T-helper 17 cell (primary cell): ENCODE measurements around the gene ITIH5. TPM values are rescaled to one million over a fixed set of nuclear protein-coding genes. Genes with fewer than 3 reads are reported as not detected.

Experiments used
- ATAC-seq: fragments of 150-1000 bp; cut with Tn5 transposase; 2 replicates; pipeline ENCODE4 v1.10.0; 2021; ENCODE audit warnings: mild to moderate bottlenecking, moderate library complexity
- DNase-seq, 3 donors: peaks; one replicate each; pipeline versions ENCODE4 v3.0.0 to v3.0.0-alpha.2; 2020 to 2021
- H3K9me3 ChIP-seq: one replicate; pipeline ENCODE4 v1.7.0; 2013; ENCODE audit warnings: low read length, mild to moderate bottlenecking; ENCODE audit not compliant: control insufficient read depth, poor library complexity, severe bottlenecking
- H3K27ac Mint-ChIP-seq: one replicate; pipeline ENCODE4 v1.8.0; 2022; ENCODE audit warnings: mild to moderate bottlenecking, moderate library complexity, mixed read lengths
- H3K27me3 Mint-ChIP-seq: one replicate; pipeline ENCODE4 v1.8.0; 2022; ENCODE audit warnings: mixed read lengths
- H3K36me3 Mint-ChIP-seq: one replicate; pipeline ENCODE4 v1.8.0; 2022; ENCODE audit warnings: low read depth, mixed read lengths
- H3K4me1 Mint-ChIP-seq: one replicate; pipeline ENCODE4 v1.8.0; 2022; ENCODE audit warnings: mild to moderate bottlenecking, mixed read lengths
- H3K4me3 Mint-ChIP-seq: one replicate; pipeline ENCODE4 v1.8.0; 2022; ENCODE audit warnings: mild to moderate bottlenecking, moderate library complexity, mixed read lengths
- total RNA-seq, 4 donors: library from RNA in 2 of 4; stranded (reverse) in 2 of 4; gene quantifications; one replicate each; pipeline ENCODE4 v1.2.3 and lab custom pipeline; 2022 to 2026

The ITIH5 gene
- total RNA-seq, 2 donors from 2014 or later = not detected

DNA sequence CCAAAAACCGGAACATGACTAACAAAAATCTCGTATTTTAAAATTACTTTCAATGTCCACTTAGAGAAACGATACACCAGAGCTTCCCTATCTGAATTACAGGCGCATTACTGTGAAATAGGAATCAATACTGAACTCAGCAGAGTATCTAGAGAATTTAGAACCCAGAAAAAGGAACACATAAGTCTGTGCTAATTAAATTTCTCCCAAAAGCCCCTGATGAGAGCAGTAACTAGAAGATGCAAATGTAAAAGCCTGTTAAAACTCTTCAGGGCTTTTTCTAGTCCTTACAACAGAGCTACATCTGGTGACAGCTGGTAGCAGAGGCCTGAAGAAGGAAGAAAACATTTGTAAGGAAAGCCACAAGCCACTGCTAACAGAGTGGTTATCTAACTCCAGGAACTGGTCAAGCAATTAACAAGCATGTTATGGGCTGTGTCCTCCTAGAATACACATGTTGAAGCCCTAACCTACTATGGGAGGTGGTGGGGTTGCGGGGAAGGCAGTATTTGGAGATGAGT lies 24.2 kb downstream of the ITIH5 start:
- Mint-ChIP-seq H3K27me3 (peaks cover 51% of the 10 kb centered on the region), H3K27ac (no peak overlapping the region), H3K36me3 (peaks cover 2% of the 10 kb centered on the region), H3K4me1 (no peaks in the 10 kb centered on the region), H3K4me3 (no peak overlapping the region)
- ATAC-seq = no peak
- no peaks in the 10 kb centered on the region for H3K9me3 ChIP-seq
- no peak for DNase-seq

DNA sequence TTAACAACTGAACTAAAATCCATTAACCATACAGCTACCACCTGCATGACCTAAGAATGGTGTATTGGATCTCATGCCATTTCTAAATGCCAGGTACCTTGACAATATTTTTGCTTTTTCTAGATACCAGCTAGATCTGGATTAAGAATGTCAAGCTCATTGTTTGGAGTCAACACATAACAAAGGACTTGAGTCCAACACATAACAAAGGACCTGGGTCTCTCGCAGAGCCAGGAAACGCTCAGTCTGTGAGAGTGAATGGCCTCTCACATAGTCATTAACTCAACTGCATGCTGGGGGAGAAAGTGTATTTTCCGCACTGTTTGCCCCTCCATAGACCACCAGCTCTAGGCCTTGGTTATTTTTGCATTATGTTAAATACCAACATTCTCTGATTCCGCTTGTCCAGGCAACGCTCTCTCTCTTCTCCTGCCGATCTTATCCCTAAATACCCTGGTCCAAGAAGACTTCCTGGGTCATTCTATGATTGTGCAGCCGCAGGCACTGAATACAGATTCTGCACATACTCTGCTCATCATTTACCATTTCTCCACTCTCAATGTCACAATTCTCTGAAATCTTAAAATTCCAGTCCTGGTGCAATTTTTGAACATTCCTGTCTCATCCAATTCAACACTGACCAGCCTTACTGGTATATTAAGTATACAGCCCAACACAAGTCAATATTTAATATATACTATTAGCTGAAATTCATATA lies 31.2 kb downstream of the ITIH5 start:
- peaks cover 41% of the 10 kb centered on the region for H3K27me3 Mint-ChIP-seq
- no peak for DNase-seq
- no peak overlapping the region for H3K4me3 Mint-ChIP-seq
- H3K4me1 Mint-ChIP-seq = no peaks in the 10 kb centered on the region
- H3K36me3 Mint-ChIP-seq = no peaks in the 10 kb centered on the region
- no peaks in the 10 kb centered on the region for H3K9me3 ChIP-seq
- ATAC-seq = no peak
- no peak overlapping the region for H3K27ac Mint-ChIP-seq

DNA sequence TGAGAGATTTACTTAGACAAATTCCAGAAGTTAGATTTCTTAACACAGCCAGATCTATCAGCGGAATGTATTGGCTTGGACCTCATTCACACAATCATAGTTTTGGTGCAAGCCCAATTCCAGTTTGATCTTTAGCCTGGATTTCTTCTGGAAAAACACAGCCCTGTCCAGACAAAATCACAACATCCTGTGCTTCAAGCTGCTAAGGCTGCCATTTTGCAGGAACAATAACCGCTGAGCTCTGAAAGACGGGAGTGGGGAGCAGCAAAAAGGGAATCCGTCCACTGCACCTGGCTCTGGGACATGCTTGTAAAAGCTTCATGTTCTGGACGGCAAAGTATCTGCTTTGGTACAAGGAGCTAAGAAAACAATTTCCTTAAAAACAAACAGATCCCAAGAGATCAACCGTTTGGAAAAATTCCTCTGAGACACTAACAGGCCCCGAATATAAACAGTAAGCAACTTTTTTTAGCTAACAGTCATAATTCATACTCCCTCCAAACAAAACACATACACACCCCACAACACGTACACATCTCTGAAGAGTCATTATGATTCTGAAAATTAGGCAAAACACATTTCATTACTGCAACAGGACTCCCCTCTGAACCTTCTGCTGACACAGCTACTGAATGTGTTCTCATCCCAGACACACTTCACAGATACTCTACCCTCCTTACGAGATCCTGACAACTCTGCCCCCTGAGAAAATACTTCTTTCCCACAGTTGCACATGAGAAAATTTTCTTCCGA lies 32.4 kb downstream of the ITIH5 start:
- H3K36me3 Mint-ChIP-seq = no peaks in the 10 kb centered on the region
- peaks cover 39% of the 10 kb centered on the region for H3K27me3 Mint-ChIP-seq
- no peak for ATAC-seq

DNA sequence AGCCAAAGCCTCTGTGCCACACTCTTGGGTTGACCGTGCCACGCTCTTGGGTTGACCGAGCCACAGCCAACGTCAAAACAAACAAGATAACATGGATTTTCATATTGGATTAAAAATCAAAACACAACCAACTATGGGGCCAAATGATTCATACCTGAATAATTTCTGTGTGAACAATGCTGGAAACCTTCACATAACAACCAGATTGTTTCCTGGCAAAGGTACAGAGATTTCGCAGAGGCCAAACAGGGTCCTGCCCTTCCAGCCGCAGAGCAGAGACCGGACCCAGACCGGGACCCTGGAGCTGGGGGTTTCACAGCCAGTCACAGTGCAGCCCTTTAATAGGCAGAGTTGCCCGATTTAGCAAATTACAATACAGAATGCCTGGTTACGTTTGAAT lies 40.5 kb downstream of the ITIH5 start:
- H3K4me1 Mint-ChIP-seq = no peaks in the 10 kb centered on the region
- no peaks in the 10 kb centered on the region for H3K36me3 Mint-ChIP-seq
- ATAC-seq (no peak), DNase-seq (no peak)
- H3K4me3 Mint-ChIP-seq = no peak overlapping the region
- peaks cover 35% of the 10 kb centered on the region for H3K27me3 Mint-ChIP-seq
- no peaks in the 10 kb centered on the region for H3K9me3 ChIP-seq
- H3K27ac Mint-ChIP-seq = no peak overlapping the region

More for the DNA sequence above, 32.4 kb downstream of the ITIH5 start:
- H3K4me1 Mint-ChIP-seq = no peaks in the 10 kb centered on the region
- no peak overlapping the region for H3K27ac Mint-ChIP-seq
- no peaks in the 10 kb centered on the region for H3K9me3 ChIP-seq
- no peak overlapping the region for H3K4me3 Mint-ChIP-seq
- DNase-seq = no peak

DNA sequence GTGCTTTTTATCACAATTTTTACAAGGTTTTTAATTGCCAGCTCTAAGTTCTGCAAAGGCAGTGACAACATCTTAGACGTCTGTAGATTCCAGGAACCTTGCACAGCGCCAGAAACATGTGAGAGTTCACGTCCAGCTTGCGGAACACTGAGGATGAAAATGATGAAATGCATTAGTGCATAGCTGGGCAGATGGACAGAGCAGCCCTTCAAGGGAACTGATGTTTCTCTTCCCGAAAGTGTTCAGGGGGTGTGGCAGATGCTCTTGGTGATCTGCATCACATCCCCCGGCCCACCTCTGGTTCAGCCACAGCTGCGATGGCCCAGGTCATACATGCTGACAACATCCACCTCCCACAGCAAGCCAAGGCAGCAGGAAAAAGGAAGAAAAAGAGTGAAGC lies 40.9 kb downstream of the ITIH5 start:
- peaks cover 37% of the 10 kb centered on the region for H3K27me3 Mint-ChIP-seq
- no peaks in the 10 kb centered on the region for H3K36me3 Mint-ChIP-seq
- ATAC-seq = no peak

DNA sequence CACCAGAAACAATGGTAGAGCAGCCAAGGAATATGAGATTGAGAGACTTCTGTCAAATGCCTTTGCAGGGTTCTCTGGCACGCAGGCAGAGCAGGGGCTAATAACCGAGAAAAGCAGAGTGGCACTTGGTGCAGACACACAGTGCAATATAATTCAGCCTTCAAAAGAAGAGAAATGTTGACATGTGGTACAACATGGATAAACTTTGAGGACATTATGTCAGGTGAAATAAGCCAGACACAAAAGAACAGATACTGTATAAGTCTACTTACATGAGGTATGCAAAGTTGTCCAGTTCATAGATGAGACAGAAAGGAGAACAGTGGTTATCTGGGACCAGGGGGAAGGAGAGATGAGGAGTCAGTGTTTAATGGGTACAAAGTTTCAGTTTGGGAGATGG lies 41.8 kb downstream of the ITIH5 start:
- ATAC-seq (no peak), DNase-seq (no peak)
- Mint-ChIP-seq H3K27ac (peak overlapping the region; percentile 53), H3K27me3 (peaks cover 37% of the 10 kb centered on the region), H3K4me3 (no peak overlapping the region), H3K4me1 (no peaks in the 10 kb centered on the region), H3K36me3 (no peaks in the 10 kb centered on the region)
- no peaks in the 10 kb centered on the region for H3K9me3 ChIP-seq

More for the DNA sequence above, 40.9 kb downstream of the ITIH5 start:
- no peak overlapping the region for H3K4me3 Mint-ChIP-seq
- H3K9me3 ChIP-seq = no peaks in the 10 kb centered on the region
- no peak for DNase-seq
- no peaks in the 10 kb centered on the region for H3K4me1 Mint-ChIP-seq
- H3K27ac Mint-ChIP-seq = no peak overlapping the region

DNA sequence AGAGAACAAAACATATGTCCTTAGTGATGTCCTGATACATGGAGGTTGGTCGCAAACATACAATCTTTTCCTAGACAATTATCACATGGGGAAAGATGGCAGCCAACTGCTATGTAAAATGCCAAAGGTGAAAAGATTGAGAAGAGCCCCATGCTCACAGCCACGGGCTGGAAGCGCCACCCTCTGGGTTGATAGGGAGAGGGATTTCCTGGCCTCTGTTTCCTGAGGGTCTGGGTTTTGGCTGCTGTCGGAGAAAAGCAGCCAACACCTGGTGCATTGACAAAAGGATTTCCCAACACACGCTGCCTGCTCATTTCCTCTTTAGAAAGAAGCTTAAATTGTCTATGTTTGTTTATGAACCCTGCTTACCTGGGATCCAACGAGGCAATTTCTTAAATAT lies 43.8 kb downstream of the ITIH5 start:
- Mint-ChIP-seq H3K27me3 (peaks cover 53% of the 10 kb centered on the region), H3K4me1 (peaks cover 5% of the 10 kb centered on the region), H3K4me3 (no peak overlapping the region), H3K36me3 (no peaks in the 10 kb centered on the region), H3K27ac (no peak overlapping the region)
- no peak for ATAC-seq
- no peak for DNase-seq
- H3K9me3 ChIP-seq = no peaks in the 10 kb centered on the region

DNA sequence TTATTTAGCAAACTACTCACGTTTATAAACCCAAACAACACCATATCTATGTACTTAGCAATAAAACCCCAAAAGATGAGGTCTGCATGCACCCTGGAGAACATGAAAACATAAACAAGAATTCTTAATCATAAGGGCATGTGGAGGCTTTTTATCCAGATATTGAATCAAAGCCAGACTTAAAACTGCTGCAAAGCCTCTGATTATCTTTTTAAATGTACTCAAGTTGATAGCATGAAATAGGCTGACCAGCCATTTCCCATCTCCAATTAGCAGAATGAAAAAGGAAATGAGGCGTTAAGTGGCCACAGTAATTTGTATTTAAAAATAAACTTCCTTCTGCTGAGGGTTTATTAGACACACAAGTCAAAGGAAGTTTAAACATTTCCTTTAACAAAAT lies 48.3 kb downstream of the ITIH5 start:
- H3K36me3 Mint-ChIP-seq = peaks cover 2% of the 10 kb centered on the region
- peak overlapping the region; percentile 47 for H3K4me3 Mint-ChIP-seq
- ATAC-seq (no peak), DNase-seq (no peak)
- H3K27ac Mint-ChIP-seq = no peak overlapping the region
- no peaks in the 10 kb centered on the region for H3K9me3 ChIP-seq
- peaks cover 67% of the 10 kb centered on the region for H3K27me3 Mint-ChIP-seq
- peaks cover 7% of the 10 kb centered on the region for H3K4me1 Mint-ChIP-seq

DNA sequence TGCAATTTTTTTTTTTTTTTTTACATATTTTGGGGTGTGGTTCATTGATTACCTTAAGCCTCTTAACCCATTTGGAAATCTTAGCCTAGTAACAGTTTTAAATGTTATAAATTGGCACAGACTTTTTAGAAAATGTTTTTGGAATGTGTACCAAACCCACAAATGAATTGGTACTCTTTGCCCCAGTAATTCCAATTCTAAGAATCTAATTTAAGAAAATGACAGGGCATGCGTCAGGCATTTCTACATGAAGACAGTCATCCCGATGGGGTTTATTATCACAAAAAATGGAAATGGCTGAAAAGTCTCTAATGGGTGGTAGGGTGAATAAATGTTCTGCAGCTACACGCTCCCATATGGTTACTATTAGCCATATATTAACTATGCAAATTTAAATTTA lies 54.9 kb downstream of the ITIH5 start:
- no peaks in the 10 kb centered on the region for H3K9me3 ChIP-seq
- no peaks in the 10 kb centered on the region for H3K36me3 Mint-ChIP-seq
- H3K4me3 Mint-ChIP-seq = no peak overlapping the region
- ATAC-seq (no peak), DNase-seq (no peak)
- H3K27ac Mint-ChIP-seq = no peak overlapping the region
- H3K4me1 Mint-ChIP-seq = no peaks in the 10 kb centered on the region
- H3K27me3 Mint-ChIP-seq = peaks cover 33% of the 10 kb centered on the region

DNA sequence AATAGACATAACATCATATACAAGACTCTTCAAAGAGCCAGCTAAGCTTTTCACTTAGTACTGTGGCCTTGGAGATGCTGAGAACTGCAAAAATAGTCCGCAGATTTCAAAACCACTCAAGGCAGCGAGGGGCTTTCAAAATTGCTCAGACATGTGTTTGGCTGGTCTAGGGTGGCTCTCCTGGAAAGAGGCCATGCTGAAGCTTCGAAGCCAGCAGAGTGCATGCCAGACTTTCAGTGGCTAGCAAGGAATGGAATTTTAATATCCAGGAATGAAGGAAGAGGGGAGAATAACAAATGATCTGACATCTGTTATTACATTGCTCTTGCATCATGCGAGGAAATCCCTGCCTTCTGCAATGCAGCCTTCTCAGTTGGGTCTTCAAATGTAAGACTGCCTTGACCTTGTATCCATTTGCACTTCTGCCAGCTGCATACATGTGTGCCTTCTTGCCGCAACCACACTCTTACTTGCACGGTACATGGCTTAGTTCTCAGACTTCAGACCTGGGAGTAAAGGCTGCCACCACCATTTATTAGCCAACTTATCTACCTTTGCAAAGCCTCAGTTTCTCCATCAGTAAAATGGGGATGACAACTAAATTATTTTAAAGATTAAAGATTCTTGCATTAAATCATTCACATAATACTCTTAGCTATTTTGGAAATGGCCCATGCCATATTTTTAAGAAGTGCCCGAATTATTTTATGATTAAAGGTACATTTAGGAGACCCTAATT lies 55.9 kb downstream of the ITIH5 start:
- H3K9me3 ChIP-seq = no peaks in the 10 kb centered on the region
- no peak for DNase-seq
- H3K4me1 Mint-ChIP-seq = no peaks in the 10 kb centered on the region
- no peaks in the 10 kb centered on the region for H3K36me3 Mint-ChIP-seq
- ATAC-seq = no peak
- no peak overlapping the region for H3K4me3 Mint-ChIP-seq
- H3K27me3 Mint-ChIP-seq = peaks cover 26% of the 10 kb centered on the region
- no peak overlapping the region for H3K27ac Mint-ChIP-seq

DNA sequence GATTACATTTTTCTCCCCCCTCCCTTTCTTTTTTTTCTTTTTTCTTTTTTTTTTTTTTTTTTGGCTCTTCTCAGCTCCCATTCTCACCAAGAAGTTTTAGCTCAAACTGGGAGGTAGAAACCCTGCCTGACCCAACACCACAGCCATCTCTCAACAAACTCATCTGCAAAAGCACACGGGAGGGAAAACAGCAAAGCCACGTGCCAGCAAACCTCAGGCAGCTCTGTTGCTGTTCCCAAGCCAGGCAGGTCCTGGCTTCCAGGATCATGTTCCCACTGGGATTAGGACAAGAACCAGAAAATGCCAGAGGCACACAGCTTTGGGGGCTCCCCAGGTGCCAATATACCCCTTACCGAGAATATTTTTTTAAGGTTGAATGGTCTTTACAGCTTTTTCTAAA lies 56.7 kb downstream of the ITIH5 start:
- no peak overlapping the region for H3K27ac Mint-ChIP-seq
- no peaks in the 10 kb centered on the region for H3K4me1 Mint-ChIP-seq
- H3K4me3 Mint-ChIP-seq = no peak overlapping the region
- peaks cover 22% of the 10 kb centered on the region for H3K27me3 Mint-ChIP-seq
- H3K9me3 ChIP-seq = no peaks in the 10 kb centered on the region
- DNase-seq (no peak), ATAC-seq (no peak)
- no peaks in the 10 kb centered on the region for H3K36me3 Mint-ChIP-seq

DNA sequence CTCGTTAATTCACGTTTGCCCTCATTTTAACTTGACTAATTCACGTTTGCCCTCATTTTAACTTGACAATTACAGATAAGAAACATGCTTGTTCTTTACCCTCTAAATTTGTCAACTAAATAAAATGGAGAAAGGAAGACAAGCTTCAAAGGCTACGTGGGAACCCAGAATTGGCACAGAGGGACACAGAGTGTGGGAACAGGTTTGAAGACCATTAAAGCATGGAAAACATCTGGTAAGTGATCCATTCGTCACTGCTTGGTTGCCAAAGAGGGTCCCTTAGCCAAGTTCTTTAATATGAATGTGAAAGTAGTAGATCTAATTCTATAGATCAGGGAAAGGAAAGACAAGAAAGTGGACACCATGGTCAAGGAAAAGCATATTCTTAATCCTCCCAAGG lies 57.2 kb downstream of the ITIH5 start:
- H3K4me3 Mint-ChIP-seq = no peak overlapping the region
- no peaks in the 10 kb centered on the region for H3K36me3 Mint-ChIP-seq
- no peak for DNase-seq

DNA sequence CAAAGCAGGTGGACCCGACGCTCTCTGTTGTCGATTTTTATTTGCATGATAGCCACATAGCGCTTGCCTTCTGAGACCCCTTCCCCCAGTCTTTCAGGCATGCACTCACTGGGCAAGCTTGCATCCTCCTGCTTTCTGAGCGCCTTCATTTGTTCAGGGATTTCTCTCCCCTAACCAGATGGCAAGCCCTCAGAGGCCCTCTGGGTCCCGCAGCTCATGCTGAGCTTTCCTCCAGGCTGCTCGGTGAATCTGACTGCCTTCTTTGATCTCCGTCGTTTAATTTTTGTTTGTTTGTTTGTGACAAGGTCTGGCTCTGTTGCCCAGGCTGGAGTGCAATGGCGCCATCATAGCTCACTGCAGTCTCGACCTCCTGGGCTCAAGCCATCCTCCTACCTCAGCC lies 58.8 kb downstream of the ITIH5 start:
- H3K4me3 Mint-ChIP-seq = no peak overlapping the region
- H3K27ac Mint-ChIP-seq = no peak overlapping the region
- ATAC-seq (no peak), DNase-seq (no peak)
- no peaks in the 10 kb centered on the region for H3K36me3 Mint-ChIP-seq
- H3K9me3 ChIP-seq = no peaks in the 10 kb centered on the region
- H3K4me1 Mint-ChIP-seq = no peaks in the 10 kb centered on the region
- H3K27me3 Mint-ChIP-seq = peaks cover 6% of the 10 kb centered on the region

More for the DNA sequence above, 57.2 kb downstream of the ITIH5 start:
- Mint-ChIP-seq H3K27ac (no peak overlapping the region), H3K4me1 (no peaks in the 10 kb centered on the region), H3K27me3 (peaks cover 20% of the 10 kb centered on the region)
- H3K9me3 ChIP-seq = no peaks in the 10 kb centered on the region
- ATAC-seq = no peak
